Measurements from ENCODE around the gene IFFO2.
"Not testable (repeated sequence)": the region's sequence is repeated elsewhere in the genome, so short reads cannot be mapped to it uniquely, and the experiment has no call there.

IFFO2 gene

DNA sequence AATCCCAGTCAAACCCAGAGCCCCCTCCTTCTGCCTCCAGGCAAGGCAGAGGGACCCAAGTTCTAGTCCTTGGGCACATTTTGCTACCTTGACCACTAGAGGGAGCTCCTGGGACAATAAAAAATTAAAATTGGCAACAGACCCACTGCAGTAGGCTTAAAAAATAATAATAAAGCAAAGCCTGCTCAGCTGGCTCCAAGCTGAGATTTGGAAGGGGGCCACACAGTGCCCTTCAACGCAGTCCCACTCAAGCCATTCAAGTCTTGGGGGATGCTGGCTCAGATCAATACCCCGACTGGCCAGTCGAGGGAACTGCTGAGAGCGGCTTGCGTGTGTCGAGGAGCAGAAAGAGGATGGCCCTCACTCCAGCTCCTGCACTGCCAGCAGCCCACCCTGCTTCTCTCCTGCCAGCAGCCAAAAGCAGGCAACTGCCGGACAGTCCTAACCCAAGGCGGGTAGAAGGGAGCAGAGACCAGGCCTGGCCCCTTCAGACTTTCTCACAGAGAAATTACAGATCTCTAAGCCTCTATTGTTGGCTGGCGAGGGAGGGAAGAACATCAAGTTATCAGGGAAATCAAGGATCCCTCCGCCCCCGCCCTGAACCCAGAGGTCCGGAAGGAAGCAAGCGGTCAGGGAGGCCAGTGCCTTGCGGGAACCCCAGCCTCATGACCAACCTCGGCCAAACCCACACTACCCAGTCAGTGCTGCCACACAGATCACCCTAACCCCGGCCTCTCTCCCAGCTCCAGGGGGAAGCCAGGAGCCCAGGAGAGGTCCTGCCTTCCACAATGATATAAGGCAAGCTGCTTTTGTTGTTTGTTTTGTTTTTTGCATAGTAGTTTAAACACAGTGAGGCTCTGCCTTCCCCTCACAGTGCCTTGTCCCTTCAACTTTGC is 49.2 kb downstream of the IFFO2 start:
- H3K9me3 ChIP-seq: no peaks in the 10 kb centered on the region
- in situ Hi-C loops (cut with MboI; ENCODE audit: low sequenced_read_pairs): no loop called here
- no peaks in the 10 kb centered on the region; the same call in 1 of the 2 replicates for H3K36me3 ChIP-seq (replicated peaks)
- H3K27me3 ChIP-seq (ENCODE audit: low read depth): no peaks in the 10 kb centered on the region
- peaks cover 4% of the 10 kb centered on the region for H3K4me1 ChIP-seq
- peak; percentile 36 to 54 for DNase-seq (ENCODE audit: low spot score in 2 of 2)
- no peak overlapping the region for H3K4me3 ChIP-seq

- in situ Hi-C loops (cut with MboI; ENCODE audit: low sequenced_read_pairs): loop anchor here (5.0 kb wide), 1 partner anchor 189 kb away; no protein-coding TSS in a partner anchor
- Histone ChIP-seq H3K4me1 (peaks cover 4% of the 10 kb centered on the region), H3K36me3 (replicated peaks) (no peaks in the 10 kb centered on the region), H3K4me3 (peak overlapping the region; percentile 71), H3K9me3 (no peaks in the 10 kb centered on the region), H3K27me3 (ENCODE audit: low read depth) (no peaks in the 10 kb centered on the region)
- DNase-seq (ENCODE audit: low spot score in 2 of 2): no peak
Measured at GRCh38 chr1:18903291-18903756, 53.2 kb downstream of the IFFO2 start.

GRCh38 chr1:18902523-18903290 is 53.8 kb downstream of the IFFO2 start, which contains the start of gene ALDH4A1:
ALDH4A1 (minus strand) TSS chr1:18902555; CDS start chr1:18902523, 32 bp downstream.
- H3K36me3 ChIP-seq (replicated peaks): no peaks in the 10 kb centered on the region
- no peaks in the 10 kb centered on the region for H3K27me3 ChIP-seq (ENCODE audit: low read depth)
- in situ Hi-C loops (cut with MboI; ENCODE audit: low sequenced_read_pairs): loop anchor here (5.0 kb wide), 1 partner anchor 190 kb away; no protein-coding TSS in a partner anchor
- peak within 1 kb of the TSS; percentile 71 for H3K4me3 ChIP-seq
- DNase-seq (ENCODE audit: low spot score in 2 of 2): peak; percentile 94 to 97
- no peaks in the 10 kb centered on the region for H3K9me3 ChIP-seq
- peaks cover 4% of the 10 kb centered on the region for H3K4me1 ChIP-seq

GRCh38 chr1:18901952-18902522 is 54.4 kb downstream of the IFFO2 start:
- peak; percentile 14 to 36 for DNase-seq (ENCODE audit: low spot score in 2 of 2)
- H3K27me3 ChIP-seq (ENCODE audit: low read depth): no peaks in the 10 kb centered on the region
- in situ Hi-C loops (cut with MboI; ENCODE audit: low sequenced_read_pairs): loop anchor here (5.0 kb wide), 1 partner anchor 190 kb away; no protein-coding TSS in a partner anchor
- peaks cover 4% of the 10 kb centered on the region for H3K4me1 ChIP-seq
- H3K36me3 ChIP-seq (replicated peaks): no peaks in the 10 kb centered on the region
- H3K4me3 ChIP-seq: peak overlapping the region; percentile 71
- H3K9me3 ChIP-seq: no peaks in the 10 kb centered on the region

- Histone ChIP-seq H3K4me1 (peaks cover 4% of the 10 kb centered on the region), H3K27me3 (ENCODE audit: low read depth) (no peaks in the 10 kb centered on the region), H3K36me3 (replicated peaks) (no peaks in the 10 kb centered on the region), H3K9me3 (no peaks in the 10 kb centered on the region), H3K4me3 (peak overlapping the region; percentile 71)
- in situ Hi-C loops (cut with MboI; ENCODE audit: low sequenced_read_pairs): loop anchor here (5.0 kb wide), 1 partner anchor 191 kb away; no protein-coding TSS in a partner anchor
- no peak for DNase-seq (ENCODE audit: low spot score in 2 of 2)
Measured at GRCh38 chr1:18901147-18901951, 55.1 kb downstream of the IFFO2 start.

- Histone ChIP-seq H3K4me3 (no peak overlapping the region), H3K9me3 (no peaks in the 10 kb centered on the region), H3K4me1 (peaks cover 4% of the 10 kb centered on the region), H3K27me3 (ENCODE audit: low read depth) (no peaks in the 10 kb centered on the region), H3K36me3 (replicated peaks) (no peaks in the 10 kb centered on the region)
- DNase-seq (ENCODE audit: low spot score in 2 of 2): no peak
- in situ Hi-C loops (cut with MboI; ENCODE audit: low sequenced_read_pairs): loop anchor here (5.0 kb wide), 1 partner anchor 192 kb away; no protein-coding TSS in a partner anchor
Measured at GRCh38 chr1:18900303-18900841, 56.1 kb downstream of the IFFO2 start.

GRCh38 chr1:18899363-18900049 is 57.0 kb downstream of the IFFO2 start:
- H3K4me1 ChIP-seq: peaks cover 4% of the 10 kb centered on the region
- no peaks in the 10 kb centered on the region for H3K9me3 ChIP-seq
- no peak for DNase-seq (ENCODE audit: low spot score in 2 of 2)
- in situ Hi-C loops (cut with MboI; ENCODE audit: low sequenced_read_pairs): loop anchor here (5.0 kb wide), 1 partner anchor 193 kb away; no protein-coding TSS in a partner anchor
- no peaks in the 10 kb centered on the region for H3K36me3 ChIP-seq (replicated peaks)
- no peaks in the 10 kb centered on the region for H3K27me3 ChIP-seq (ENCODE audit: low read depth)
- no peak overlapping the region for H3K4me3 ChIP-seq

GRCh38 chr1:18898567-18898966 is 57.9 kb downstream of the IFFO2 start:
- no peak for DNase-seq (ENCODE audit: low spot score in 2 of 2)
- H3K9me3 ChIP-seq: no peaks in the 10 kb centered on the region
- peaks cover 4% of the 10 kb centered on the region for H3K4me1 ChIP-seq
- in situ Hi-C loops (cut with MboI; ENCODE audit: low sequenced_read_pairs): no loop called here
- H3K27me3 ChIP-seq (ENCODE audit: low read depth): no peaks in the 10 kb centered on the region
- H3K4me3 ChIP-seq: no peak overlapping the region
- no peaks in the 10 kb centered on the region for H3K36me3 ChIP-seq (replicated peaks)

- in situ Hi-C loops (cut with MboI; ENCODE audit: low sequenced_read_pairs): no loop called here
- H3K27me3 ChIP-seq (ENCODE audit: low read depth): no peaks in the 10 kb centered on the region
- no peaks in the 10 kb centered on the region for H3K4me1 ChIP-seq
- no peaks in the 10 kb centered on the region for H3K9me3 ChIP-seq
- no peak overlapping the region for H3K4me3 ChIP-seq
- DNase-seq (ENCODE audit: low spot score in 2 of 2): no peak
- H3K36me3 ChIP-seq (replicated peaks): no peaks in the 10 kb centered on the region
Measured at GRCh38 chr1:18895317-18895716, 61.2 kb downstream of the IFFO2 start.

DNA sequence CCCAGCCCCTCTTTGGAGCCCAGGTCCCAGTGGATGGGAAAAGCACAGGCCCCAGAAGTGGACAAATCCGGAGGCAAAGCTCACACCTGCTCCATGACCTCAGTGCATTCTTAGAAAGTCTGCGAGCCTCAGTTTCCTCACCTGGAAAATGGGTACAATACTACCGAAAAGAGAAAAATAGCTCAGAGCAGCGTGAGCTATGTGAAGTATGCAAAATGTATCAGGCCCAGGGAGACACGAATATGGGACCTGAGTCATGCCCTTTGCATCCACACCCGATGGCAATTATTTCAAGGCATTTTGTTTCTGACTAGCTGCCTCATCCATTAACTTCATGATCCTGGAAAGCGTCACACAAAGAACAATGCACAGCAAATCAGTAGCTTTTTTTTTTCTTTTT is 63.4 kb downstream of the IFFO2 start:
- H3K27me3 ChIP-seq (ENCODE audit: low read depth): no peaks in the 10 kb centered on the region
- no peak overlapping the region for H3K4me3 ChIP-seq
- in situ Hi-C loops (cut with MboI; ENCODE audit: low sequenced_read_pairs): no loop called here
- H3K4me1 ChIP-seq: no peaks in the 10 kb centered on the region
- DNase-seq (ENCODE audit: low spot score in 2 of 2): no peak
- H3K9me3 ChIP-seq: no peaks in the 10 kb centered on the region
- H3K36me3 ChIP-seq (replicated peaks): no peaks in the 10 kb centered on the region

DNA sequence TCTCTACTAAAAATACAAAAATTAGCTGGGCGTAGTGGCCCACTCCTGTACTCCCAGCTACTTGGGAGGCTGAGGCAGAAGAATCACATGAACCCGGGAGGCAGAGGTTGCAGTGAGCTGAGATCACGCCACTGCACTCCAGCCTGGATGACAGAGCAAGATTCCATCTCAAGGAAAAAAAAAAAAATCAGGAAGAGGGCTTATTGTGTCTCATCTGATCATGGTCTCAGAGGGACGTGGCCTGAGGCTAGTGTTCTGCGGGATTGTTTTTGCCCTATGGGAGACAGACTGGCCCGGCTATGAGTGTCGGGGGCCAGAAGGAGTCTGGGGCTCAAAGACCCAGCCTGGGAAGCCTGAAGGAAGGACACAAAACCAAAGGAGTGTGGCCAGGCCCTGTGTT is 64.6 kb downstream of the IFFO2 start:
- H3K36me3 ChIP-seq (replicated peaks); H3K9me3 ChIP-seq; in situ Hi-C loops (cut with MboI; ENCODE audit: low sequenced_read_pairs); H3K4me3 ChIP-seq; H3K27me3 ChIP-seq (ENCODE audit: low read depth); DNase-seq (ENCODE audit: low spot score in 2 of 2); H3K4me1 ChIP-seq: not testable (repeated sequence)

GRCh38 chr1:18891426-18891780 is 65.1 kb downstream of the IFFO2 start:
- H3K9me3 ChIP-seq: no peaks in the 10 kb centered on the region
- in situ Hi-C loops (cut with MboI; ENCODE audit: low sequenced_read_pairs): no loop called here
- H3K36me3 ChIP-seq (replicated peaks): no peaks in the 10 kb centered on the region
- H3K27me3 ChIP-seq (ENCODE audit: low read depth): no peaks in the 10 kb centered on the region
- H3K4me1 ChIP-seq: no peaks in the 10 kb centered on the region
- DNase-seq (ENCODE audit: low spot score in 2 of 2): no peak
- no peak overlapping the region for H3K4me3 ChIP-seq

Data from HAP-1 (cell line).